Adipose tissue (tissue), 3 donors: ENCODE data around the gene WDR47. TPM values are rescaled to one million over a fixed set of nuclear protein-coding genes. Genes with fewer than 3 reads are reported as not detected.
"Not testable (repeated sequence)": the region's sequence is repeated elsewhere in the genome, so short reads cannot be mapped to it uniquely, and the experiment has no call there.

Source experiments
- H3K27ac ChIP-seq: one replicate; pipeline ENCODE4 v1.5.1; 2013; ENCODE audit warnings: low read depth, low read length
- WGBS, 3 donors: extraction: QIAGEN DNeasy Blood & Tissue Kit; methylation state at CpG; one replicate each; pipeline ENCODE4 v1.1.7; 2013; 5-methylcytosine and 5-hydroxymethylcytosine counted together
- polyA plus RNA-seq, 3 donors: library from polyadenylated mRNA; stranded (reverse); fragments of 200-250 nt; gene quantifications; one replicate each; pipeline ENCODE4 v1.2.3, GENCODE V29; 2013
- donor health status: healthy with polysubstance abuse.
- donor health status: Bipolar disorder and iron deficiency.
- donor health status: healthy.

WDR47 gene
- polyA plus RNA-seq, 3 donors: 2.5 to 6.3 (median 4.6) TPM

- not testable (repeated sequence) for H3K27ac ChIP-seq
- 98 to 100% (median 100%) methylated on average over 1 of the region's 1 CpG for WGBS, 3 donors
Observed at GRCh38 chr1:108927565-108927964, 114.3 kb downstream of the WDR47 start.

- WGBS, 3 donors: 92 to 98% (median 93%) methylated on average over 2 of the region's 2 CpGs
- no peak overlapping the region for H3K27ac ChIP-seq
Observed at GRCh38 chr1:108925920-108926319, 116.0 kb downstream of the WDR47 start.

Other genes starting within 250 kb of the WDR47 start
- gene AKNAD1, start 185.0 kb downstream of the WDR47 start, polyA plus RNA-seq: under 1 TPM in 2 of 3 donors, not detected in 1; 0.22 to 0.67 TPM
- 1 to 10 TPM in 2 of 3 donors, under 1 TPM in 1; 0.26 to 7.4 (median 1.9) TPM for gene GPSM2, start 165.1 kb downstream of the WDR47 start, polyA plus RNA-seq
- 10 to 100 TPM in 2 of 3 donors, 1 to 10 TPM in 1; 8.7 to 15.2 (median 11.4) TPM for gene CLCC1, start 78.6 kb downstream of the WDR47 start, polyA plus RNA-seq
- 10 to 100 TPM; 12.8 to 51.7 (median 41.7) TPM for gene TAF13, start 33.9 kb upstream of the WDR47 start, polyA plus RNA-seq
- gene TMEM167B, start 48.7 kb upstream of the WDR47 start, polyA plus RNA-seq: 10 to 100 TPM; 15.4 to 25.5 (median 18.8) TPM
- gene ELAPOR1, start 72.0 kb upstream of the WDR47 start, polyA plus RNA-seq: 10 to 100 TPM in 1 of 3 donors, 1 to 10 TPM in 1, under 1 TPM in 1; 0.79 to 71.0 (median 6.1) TPM
- 100 to 1,000 TPM in 2 of 3 donors, 10 to 100 TPM in 1; 84.3 to 132 (median 116) TPM for gene SARS1, start 171.8 kb upstream of the WDR47 start, polyA plus RNA-seq
- 1 to 10 TPM in 1 of 3 donors, under 1 TPM in 2; 0.67 to 2.3 (median 0.94) TPM for gene CELSR2, start 207.4 kb upstream of the WDR47 start, polyA plus RNA-seq
- gene PSRC1, start 241.0 kb upstream of the WDR47 start, polyA plus RNA-seq: 1 to 10 TPM in 2 of 3 donors, under 1 TPM in 1; 0.98 to 2.9 (median 1.1) TPM